ENCODE results near the gene MRC2. TPM values are rescaled to one million over a fixed set of nuclear protein-coding genes. Genes with fewer than 3 reads are reported as not detected.

The MRC2 gene
- total RNA-seq, 1 donor from 2014 or later = 45.9 TPM

- no peak for DNase-seq (ENCODE audit: low read depth)
- no peak for TF ChIP-seq CTCF (IDR thresholded peaks at IDR 0.05; ENCODE audit: insufficient read depth, low read length, poor library complexity, severe bottlenecking)
- Histone ChIP-seq H3K36me3 (ENCODE audit: control insufficient read depth, insufficient read depth, low read length) (no peaks in the 10 kb centered on the region), H3K4me3 (ENCODE audit: low read depth, low read length) (no peak overlapping the region), H3K27me3 (ENCODE audit: control insufficient read depth, insufficient read depth, low read length) (no peaks in the 10 kb centered on the region)
These were observed 2.1 kb upstream of the MRC2 start for GRCh38 chr17:62625184-62625869.

- TF ChIP-seq CTCF (IDR thresholded peaks at IDR 0.05; ENCODE audit: insufficient read depth, low read length, poor library complexity, severe bottlenecking) = no peak
These were observed 1.6 kb upstream of the MRC2 start for GRCh38 chr17:62625870-62626200.

GRCh38 chr17:62626719-62627218, 701 bp upstream of the MRC2 start:
- no peak for TF ChIP-seq CTCF (IDR thresholded peaks at IDR 0.05; ENCODE audit: insufficient read depth, low read length, poor library complexity, severe bottlenecking)
- no peak for DNase-seq (ENCODE audit: low read depth)

More at GRCh38 chr17:62625870-62626200, 1.6 kb upstream of the MRC2 start:
- no peaks in the 10 kb centered on the region for H3K36me3 ChIP-seq (ENCODE audit: control insufficient read depth, insufficient read depth, low read length)
- H3K27me3 ChIP-seq (ENCODE audit: control insufficient read depth, insufficient read depth, low read length) = no peaks in the 10 kb centered on the region
- DNase-seq (ENCODE audit: low read depth) = no peak
- H3K4me3 ChIP-seq (ENCODE audit: low read depth, low read length) = no peak overlapping the region

GRCh38 chr17:62627904-62628633, 599 bp downstream of the MRC2 start:
- no peak for TF ChIP-seq CTCF (IDR thresholded peaks at IDR 0.05; ENCODE audit: insufficient read depth, low read length, poor library complexity, severe bottlenecking)
- Histone ChIP-seq H3K4me3 (ENCODE audit: low read depth, low read length) (peak overlapping the region; percentile 72), H3K36me3 (ENCODE audit: control insufficient read depth, insufficient read depth, low read length) (no peaks in the 10 kb centered on the region), H3K27me3 (ENCODE audit: control insufficient read depth, insufficient read depth, low read length) (no peaks in the 10 kb centered on the region)
- DNase-seq (ENCODE audit: low read depth) = no peak

More at GRCh38 chr17:62626719-62627218, 701 bp upstream of the MRC2 start:
- Histone ChIP-seq H3K27me3 (ENCODE audit: control insufficient read depth, insufficient read depth, low read length) (no peaks in the 10 kb centered on the region), H3K36me3 (ENCODE audit: control insufficient read depth, insufficient read depth, low read length) (no peaks in the 10 kb centered on the region), H3K4me3 (ENCODE audit: low read depth, low read length) (peak overlapping the region; percentile 72)

GRCh38 chr17:62628831-62629555, 1.5 kb downstream of the MRC2 start:
- Histone ChIP-seq H3K36me3 (ENCODE audit: control insufficient read depth, insufficient read depth, low read length) (no peaks in the 10 kb centered on the region), H3K27me3 (ENCODE audit: control insufficient read depth, insufficient read depth, low read length) (no peaks in the 10 kb centered on the region), H3K4me3 (ENCODE audit: low read depth, low read length) (peak overlapping the region; percentile 72)
- no peak for TF ChIP-seq CTCF (IDR thresholded peaks at IDR 0.05; ENCODE audit: insufficient read depth, low read length, poor library complexity, severe bottlenecking)
- DNase-seq (ENCODE audit: low read depth) = no peak

Data from kidney epithelial cell (primary cell).